Right ventricle myocardium superior (tissue), 1 donor: ENCODE results near the gene BBS7. TPM values are rescaled to one million over a fixed set of nuclear protein-coding genes. Genes with fewer than 3 reads are reported as not detected.

Experiments
- ATAC-seq: fragments of 200-7000 bp; cut with Tn5 transposase; one replicate; pipeline ENCODE4 v1.9.1; 2020; ENCODE audit warnings: mild to moderate bottlenecking; ENCODE audit not compliant: poor library complexity
- DNase-seq: peaks from one replicate; pipeline ENCODE4 v3.0.0-alpha.2; 2020
- intact Hi-C: fragments of 100-400 bp; cut with DNase I; formaldehyde crosslinking; loops from one replicate; pipeline ENCODE4 v1.11.2; 2022
- long read RNA-seq: library from polyadenylated mRNA; unstranded; transcript quantifications from one replicate; pipeline ENCODE4 v2.0.0, GENCODE V29; 2021
- total RNA-seq: library from RNA; stranded (reverse); fragmentation: NEBNext Ultra II Directional; extraction: Animal tissue kit (Norgen Biotek cat#: 25700); gene quantifications from one replicate; pipeline ENCODE4 v1.2.1, GENCODE V29; 2021
- donor health status: DM: no; HTN: yes; CAD: no; lungs with severe emphysema.

BBS7 gene, protein sequence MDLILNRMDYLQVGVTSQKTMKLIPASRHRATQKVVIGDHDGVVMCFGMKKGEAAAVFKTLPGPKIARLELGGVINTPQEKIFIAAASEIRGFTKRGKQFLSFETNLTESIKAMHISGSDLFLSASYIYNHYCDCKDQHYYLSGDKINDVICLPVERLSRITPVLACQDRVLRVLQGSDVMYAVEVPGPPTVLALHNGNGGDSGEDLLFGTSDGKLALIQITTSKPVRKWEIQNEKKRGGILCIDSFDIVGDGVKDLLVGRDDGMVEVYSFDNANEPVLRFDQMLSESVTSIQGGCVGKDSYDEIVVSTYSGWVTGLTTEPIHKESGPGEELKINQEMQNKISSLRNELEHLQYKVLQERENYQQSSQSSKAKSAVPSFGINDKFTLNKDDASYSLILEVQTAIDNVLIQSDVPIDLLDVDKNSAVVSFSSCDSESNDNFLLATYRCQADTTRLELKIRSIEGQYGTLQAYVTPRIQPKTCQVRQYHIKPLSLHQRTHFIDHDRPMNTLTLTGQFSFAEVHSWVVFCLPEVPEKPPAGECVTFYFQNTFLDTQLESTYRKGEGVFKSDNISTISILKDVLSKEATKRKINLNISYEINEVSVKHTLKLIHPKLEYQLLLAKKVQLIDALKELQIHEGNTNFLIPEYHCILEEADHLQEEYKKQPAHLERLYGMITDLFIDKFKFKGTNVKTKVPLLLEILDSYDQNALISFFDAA
- total RNA-seq, result 5.6 TPM
- long read RNA-seq, partial matches to known transcripts, result 0 of 10 reads
- long read RNA-seq, other reads (novel, unspliced or antisense), result 4 of 10 reads

- ATAC-seq, result peak; percentile 100
- intact Hi-C loops, result no loop called here
- DNase-seq, result peak; percentile 99
These were observed at the start of gene BBS7 for GRCh38 chr4:121869841-121870822. TSS of gene BBS7 (minus strand) at chr4:121870474. CDS start at chr4:121870313, 161 bp downstream.

- ATAC-seq, result no peak
- intact Hi-C loops, result no loop called here
- DNase-seq, result no peak
These were observed 43.4 kb upstream of the BBS7 start for GRCh38 chr4:121913667-121914066.

DNA sequence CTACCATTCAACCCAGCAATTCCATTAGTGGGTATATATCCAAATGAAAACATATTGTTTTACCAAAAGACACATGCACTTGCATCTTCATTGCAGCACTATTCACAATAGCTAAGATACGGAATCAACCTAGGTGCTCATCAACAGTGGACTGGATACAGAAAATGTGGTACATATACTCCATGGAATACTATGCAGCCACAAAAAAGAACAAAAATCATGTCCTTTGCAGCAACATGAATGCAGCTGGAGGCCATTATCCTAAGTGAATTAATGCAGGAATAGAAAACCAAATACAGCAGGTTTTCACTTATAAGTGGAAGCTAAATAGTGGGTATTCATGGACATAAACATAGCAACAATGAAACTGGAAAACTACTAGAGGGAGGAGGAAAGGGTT lies 38.1 kb upstream of the BBS7 start:
- no peak for DNase-seq
- intact Hi-C loops, result no loop called here
- ATAC-seq, result no peak

GRCh38 chr4:121900132-121900983 lies 30.1 kb upstream of the BBS7 start:
- DNase-seq (no peak), ATAC-seq (peak; percentile 65)
- intact Hi-C loops, result no loop called here

DNA sequence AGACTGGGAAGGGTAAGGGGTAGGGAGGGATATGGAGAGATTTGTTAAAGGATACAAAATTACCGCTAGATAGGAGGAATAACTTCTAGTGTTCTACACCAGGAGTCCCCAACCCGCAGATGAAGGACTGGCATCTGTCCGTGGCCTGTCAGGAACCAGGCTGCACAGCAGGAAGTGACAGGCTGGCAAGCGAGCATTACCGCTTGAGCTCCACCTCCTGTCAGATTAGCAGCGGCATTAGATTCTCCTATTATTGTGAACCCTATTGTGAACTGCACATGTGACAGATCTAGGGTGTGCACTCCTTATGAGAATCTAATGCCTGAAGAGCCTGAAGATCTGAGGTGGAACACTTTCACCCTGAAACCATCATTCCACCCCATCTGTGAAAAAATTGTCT lies 27.9 kb upstream of the BBS7 start:
- no peak for DNase-seq
- intact Hi-C loops, result no loop called here

GRCh38 chr4:121888134-121888533 lies 17.9 kb upstream of the BBS7 start:
- DNase-seq (no peak), ATAC-seq (no peak)
- intact Hi-C loops, result no loop called here

More for the DNA sequence above, 27.9 kb upstream of the BBS7 start:
- ATAC-seq, result no peak

- ATAC-seq, result no peak
- no peak for DNase-seq
- intact Hi-C loops, result no loop called here
These were observed 14.8 kb upstream of the BBS7 start for GRCh38 chr4:121885115-121885514.

DNA sequence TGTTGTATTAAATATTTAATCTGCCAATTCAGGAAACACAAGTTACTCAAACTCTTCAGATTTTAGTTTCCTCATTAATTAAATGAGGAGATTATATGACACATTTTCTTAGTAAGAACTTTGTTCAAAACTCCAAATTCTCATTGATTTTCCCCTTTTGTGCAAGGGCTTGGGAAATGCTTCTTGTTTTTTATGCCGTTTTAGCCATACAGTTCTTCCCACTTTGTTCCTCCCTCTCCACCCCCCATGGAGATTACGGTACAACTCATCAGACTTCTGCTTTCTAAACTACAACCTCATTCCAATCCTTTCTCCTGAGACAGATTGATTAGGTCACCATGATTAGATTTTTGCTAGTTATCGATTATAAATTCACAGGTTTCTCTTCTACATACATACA lies 10.9 kb upstream of the BBS7 start:
- DNase-seq, result no peak
- no peak for ATAC-seq
- intact Hi-C loops, result no loop called here

DNA sequence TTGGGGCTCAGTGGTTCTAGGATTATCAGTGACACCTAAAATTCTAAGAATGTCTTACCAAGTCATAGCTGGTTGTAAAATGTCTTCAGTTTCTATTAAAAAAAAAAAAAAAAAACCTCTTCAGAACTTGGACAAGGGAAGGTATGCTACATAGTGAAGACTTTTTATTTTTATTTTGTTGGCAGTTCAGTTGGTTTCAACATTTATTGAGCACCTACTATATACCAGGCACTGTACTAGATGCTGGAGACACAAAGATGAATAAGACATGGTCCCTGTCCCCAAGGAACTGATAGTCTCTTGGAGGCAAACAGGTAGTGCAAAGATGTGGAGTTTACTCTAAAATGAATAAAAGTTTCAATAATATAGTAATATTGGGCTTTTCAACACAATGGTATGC lies 8.9 kb upstream of the BBS7 start:
- intact Hi-C loops, result no loop called here
- no peak for DNase-seq
- ATAC-seq, result no peak

DNA sequence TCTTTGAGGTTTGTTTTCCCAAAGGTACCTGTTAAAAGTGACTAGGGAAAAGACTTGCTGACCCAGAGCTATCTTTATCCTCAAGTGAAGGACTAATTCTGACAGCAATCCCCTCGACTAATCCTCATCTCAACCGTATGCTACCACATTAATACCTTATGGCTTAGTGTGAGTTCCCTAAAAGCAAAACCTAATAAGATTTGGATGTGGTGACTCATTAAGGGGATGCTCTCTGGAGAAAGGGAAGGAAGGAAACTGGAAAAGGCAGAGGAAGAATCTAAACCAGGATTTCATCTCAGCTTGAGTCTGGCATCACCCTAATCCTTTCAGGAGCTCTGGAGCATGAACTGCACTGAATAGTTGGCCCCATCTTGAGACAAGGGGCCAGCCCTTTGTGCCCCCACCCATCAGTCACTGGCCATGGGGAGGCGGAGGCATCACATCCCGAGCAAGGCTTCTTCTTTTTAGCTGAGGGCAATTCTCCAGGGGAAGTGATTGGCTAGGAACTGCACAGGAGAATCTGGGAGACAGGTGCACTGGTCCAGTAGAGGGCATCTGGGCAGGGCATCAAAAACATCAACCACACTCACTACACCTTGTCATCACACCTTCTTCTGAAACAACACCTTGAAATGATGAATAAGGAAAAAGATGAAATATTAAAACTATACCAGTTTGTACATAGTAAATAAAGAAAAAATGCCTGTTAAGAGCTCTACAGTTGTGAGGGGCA lies 6.9 kb upstream of the BBS7 start:
- intact Hi-C loops, result no loop called here
- ATAC-seq, result no peak
- no peak for DNase-seq

DNA sequence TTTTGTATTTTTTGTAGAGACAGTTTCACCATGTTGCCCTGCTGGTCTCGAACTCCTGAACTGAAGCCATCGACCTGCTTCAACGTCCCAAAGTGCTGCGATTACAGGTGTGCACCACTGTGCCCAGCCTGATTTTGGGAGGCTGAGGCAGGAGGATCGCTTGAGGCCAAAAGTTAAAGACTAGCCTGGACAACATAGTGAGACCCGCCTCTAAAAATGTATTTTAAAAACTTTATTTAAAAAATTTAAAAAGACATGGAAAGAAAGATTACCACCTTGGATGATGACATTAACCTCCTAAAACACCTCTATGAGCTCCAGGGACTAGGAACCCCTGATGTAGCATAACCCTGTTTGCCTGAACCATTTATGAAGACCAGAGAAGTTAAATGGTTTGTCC lies 5.8 kb upstream of the BBS7 start:
- ATAC-seq (no peak), DNase-seq (no peak)
- intact Hi-C loops, result no loop called here

- no peak for DNase-seq
- ATAC-seq, result no peak
- intact Hi-C loops, result no loop called here
These were observed 5.4 kb upstream of the BBS7 start for GRCh38 chr4:121875652-121876051.

DNA sequence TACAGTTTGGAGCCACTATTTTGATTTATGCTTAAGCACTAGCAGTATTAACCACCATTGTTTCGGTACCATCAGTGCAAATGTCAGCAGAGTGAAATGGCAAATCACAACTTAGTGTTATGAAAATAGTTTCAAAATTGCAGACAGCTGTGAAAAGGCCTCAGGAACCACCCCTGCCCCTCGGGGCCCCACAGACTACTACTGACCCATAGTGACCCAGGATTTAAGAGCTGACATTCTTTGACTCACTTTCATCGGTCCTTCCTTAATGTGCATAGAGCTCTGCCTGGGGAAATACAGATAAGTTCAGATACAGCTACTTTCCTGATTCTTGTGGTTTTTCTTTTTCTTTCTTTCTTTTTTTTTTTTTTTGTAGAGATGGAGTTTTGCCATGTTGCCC lies 3.3 kb upstream of the BBS7 start:
- intact Hi-C loops, result no loop called here
- ATAC-seq (no peak), DNase-seq (no peak)

- ATAC-seq (no peak), DNase-seq (no peak)
- intact Hi-C loops, result no loop called here
These were observed 6.5 kb downstream of the BBS7 start for GRCh38 chr4:121863799-121864198.

DNA sequence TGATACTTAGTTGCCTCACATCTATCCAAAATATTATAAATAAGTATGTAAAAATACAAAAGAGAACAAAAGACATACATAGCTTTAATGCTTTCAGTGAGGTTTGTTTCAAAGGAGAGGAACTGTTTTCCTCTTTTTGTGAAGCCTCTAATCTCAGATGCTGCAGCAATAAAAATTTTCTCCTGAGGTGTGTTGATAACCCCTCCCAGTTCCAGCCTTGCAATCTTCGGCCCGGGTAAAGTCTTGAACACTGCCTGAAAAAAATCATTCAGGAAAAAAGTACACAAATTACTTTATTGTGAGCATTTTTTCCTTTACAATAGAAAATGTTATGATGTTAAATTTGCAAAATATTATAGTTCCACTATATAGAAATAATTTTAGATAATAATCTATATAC lies 8.8 kb downstream of the BBS7 start:
- DNase-seq (no peak), ATAC-seq (no peak)
- intact Hi-C loops, result no loop called here

DNA sequence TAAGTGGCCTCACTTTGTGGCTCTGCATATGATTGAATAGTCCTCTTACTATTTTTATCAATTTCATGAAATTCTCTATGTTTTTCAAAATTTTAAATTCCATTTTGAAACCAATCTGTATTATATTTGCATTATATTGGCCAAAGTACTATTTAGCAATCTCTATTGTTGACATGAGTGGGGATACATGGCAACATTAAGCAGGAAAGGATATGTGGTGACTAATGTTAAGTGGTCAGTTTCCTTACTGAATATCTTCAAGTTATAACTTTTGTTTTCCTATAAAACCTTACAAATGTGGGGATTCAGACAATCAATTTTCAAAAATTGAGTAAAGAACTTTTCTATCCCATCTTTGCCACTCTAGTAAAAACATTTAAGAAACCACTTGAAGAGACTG lies 10.2 kb downstream of the BBS7 start:
- intact Hi-C loops, result no loop called here
- no peak for ATAC-seq
- no peak for DNase-seq

GRCh38 chr4:121851354-121851753 lies 18.9 kb downstream of the BBS7 start:
- intact Hi-C loops, result no loop called here

DNA sequence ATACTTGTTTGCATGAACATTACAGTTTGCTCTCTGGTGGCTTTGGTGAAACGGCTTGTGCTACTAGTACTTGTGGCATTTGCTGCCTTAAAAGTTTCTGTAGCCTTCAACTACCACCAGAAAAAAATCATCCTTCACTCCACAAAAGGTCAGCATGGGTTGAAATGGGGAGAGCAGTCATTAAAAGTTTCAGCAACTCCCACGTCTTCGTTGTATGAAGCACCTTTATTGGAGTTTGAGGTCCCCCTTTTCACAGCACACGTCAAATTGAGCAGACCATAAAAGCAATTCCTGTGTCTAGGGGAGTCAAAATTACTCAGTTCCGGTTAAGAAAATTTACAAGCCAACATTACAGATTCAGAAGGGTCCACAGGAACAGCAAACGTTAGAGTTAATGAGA lies 23.6 kb downstream of the BBS7 start:
- intact Hi-C loops, result no loop called here
- no peak for DNase-seq
- no peak for ATAC-seq

More at GRCh38 chr4:121851354-121851753, 18.9 kb downstream of the BBS7 start:
- ATAC-seq (no peak), DNase-seq (no peak)
